Brain microvascular endothelial cell (primary cell): ENCODE data around the gene COPS3.
A peak's percentile ranks its signal among the peaks of the same experiment; 100 is the strongest.

ENCODE experiments used
- DNase-seq: peaks from one replicate; pipeline ENCODE4 v3.0.0-alpha.2; 2020
- H3K27ac ChIP-seq: fragments of 250-450 bp; sonication (Bioruptor Pico); 2 replicates; pipeline ENCODE4 v1.5.1; 2020; ENCODE audit warnings: mild to moderate bottlenecking, moderate library complexity
- H3K27me3 ChIP-seq: fragments of 250-450 bp; sonication (Bioruptor Pico); replicated peaks from 2 replicates; pipeline ENCODE4 v1.5.1; 2020; ENCODE audit warnings: mild to moderate bottlenecking
- H3K36me3 ChIP-seq: fragments of 250-450 bp; sonication (Bioruptor Pico); replicated peaks from 2 replicates; pipeline ENCODE4 v1.5.1; 2020; ENCODE audit warnings: mild to moderate bottlenecking
- H3K4me3 ChIP-seq: 2 replicates; pipeline ENCODE4 v1.5.1; 2011; ENCODE audit warnings: low read depth, mild to moderate bottlenecking, control low read depth, low read length, moderate library complexity
- CTCF ChIP-seq: IDR thresholded peaks from 2 replicates; pipeline ENCODE4 v1.5.1; 2011; ENCODE audit warnings: low read depth, mild to moderate bottlenecking, moderate library complexity, low read length, control low read depth, inconsistent platforms; ENCODE audit errors: missing control alignments
- in situ Hi-C: cut with HindIII; loops from 2 replicates; pipeline ENCODE4 v1.10.0; 2017; ENCODE audit warnings: low sequenced_read_pairs, low pct_ligation_motif_present

Gene COPS3

GRCh38 chr17:17224137-17224536, 56.9 kb downstream of the COPS3 start:
- no peak overlapping the region for H3K27ac ChIP-seq
- peaks cover 87% of the 10 kb centered on the region for H3K36me3 ChIP-seq
- H3K27me3 ChIP-seq = no peaks in the 10 kb centered on the region
- no peak for DNase-seq
- in situ Hi-C loops = no loop called here
- no peak for TF ChIP-seq CTCF
- H3K4me3 ChIP-seq = no peak overlapping the region

GRCh38 chr17:17223736-17224135, 57.3 kb downstream of the COPS3 start:
- H3K27ac ChIP-seq = no peak overlapping the region
- no peak for DNase-seq
- no peak overlapping the region for H3K4me3 ChIP-seq
- in situ Hi-C loops = no loop called here
- H3K36me3 ChIP-seq = peaks cover 85% of the 10 kb centered on the region
- no peaks in the 10 kb centered on the region for H3K27me3 ChIP-seq
- no peak for TF ChIP-seq CTCF

- Histone ChIP-seq H3K27ac (no peak overlapping the region), H3K27me3 (no peaks in the 10 kb centered on the region), H3K4me3 (no peak overlapping the region), H3K36me3 (peaks cover 86% of the 10 kb centered on the region)
- in situ Hi-C loops = no loop called here
- no peak for TF ChIP-seq CTCF
- no peak for DNase-seq
Observed at GRCh38 chr17:17221329-17221728, 59.7 kb downstream of the COPS3 start.

GRCh38 chr17:17220529-17220928, 60.5 kb downstream of the COPS3 start:
- Histone ChIP-seq H3K36me3 (peaks cover 85% of the 10 kb centered on the region), H3K4me3 (no peak overlapping the region), H3K27ac (no peak overlapping the region), H3K27me3 (no peaks in the 10 kb centered on the region)
- in situ Hi-C loops = no loop called here
- TF ChIP-seq CTCF = no peak
- no peak for DNase-seq

- no peak for DNase-seq
- H3K27me3 ChIP-seq = no peaks in the 10 kb centered on the region
- no peak overlapping the region for H3K27ac ChIP-seq
- H3K36me3 ChIP-seq = peaks cover 82% of the 10 kb centered on the region
- in situ Hi-C loops = no loop called here
- no peak for TF ChIP-seq CTCF
- H3K4me3 ChIP-seq = no peak overlapping the region
Observed at GRCh38 chr17:17217995-17218394, 63.1 kb downstream of the COPS3 start.

GRCh38 chr17:17216776-17217175, 64.3 kb downstream of the COPS3 start:
- in situ Hi-C loops = no loop called here
- TF ChIP-seq CTCF = peak; percentile 17
- Histone ChIP-seq H3K27ac (no peak overlapping the region), H3K27me3 (no peaks in the 10 kb centered on the region), H3K36me3 (peaks cover 79% of the 10 kb centered on the region), H3K4me3 (no peak overlapping the region)
- no peak for DNase-seq
